HPDE6-E6E7 (cell line): ENCODE data around the gene FKBP3.
A peak's percentile ranks its signal among the peaks of the same experiment; 100 is the strongest.
"Not testable (repeated sequence)": the region's sequence is repeated elsewhere in the genome, so short reads cannot be mapped to it uniquely, and the experiment has no call there.

Experiments
- DNase-seq: peaks from one replicate; pipeline ENCODE4 v3.0.0; 2011; ENCODE audit warnings: missing footprints; ENCODE audit errors: extremely low spot score

The FKBP3 gene

GRCh38 chr14:45112896-45113781 lies 21.1 kb downstream of the FKBP3 start:
- no peak for DNase-seq

- DNase-seq: no peak
Observed at GRCh38 chr14:45104561-45104960, 29.7 kb downstream of the FKBP3 start.

- DNase-seq: no peak
Observed at GRCh38 chr14:45103806-45104205, 30.5 kb downstream of the FKBP3 start.

GRCh38 chr14:45096218-45096617 lies 38.1 kb downstream of the FKBP3 start:
- no peak for DNase-seq

GRCh38 chr14:45095143-45095542 lies 39.1 kb downstream of the FKBP3 start:
- DNase-seq: no peak

GRCh38 chr14:45094275-45094674 lies 40.0 kb downstream of the FKBP3 start:
- no peak for DNase-seq

- peak; percentile 8 for DNase-seq
Observed at GRCh38 chr14:45091710-45092109, 42.6 kb downstream of the FKBP3 start.

- peak; percentile 63 for DNase-seq
Observed at GRCh38 chr14:45089813-45090212, 44.5 kb downstream of the FKBP3 start.

GRCh38 chr14:45084946-45085346 lies 49.3 kb downstream of the FKBP3 start:
- DNase-seq: no peak

- DNase-seq: peak; percentile 93
Observed at GRCh38 chr14:45083976-45084722, 50.1 kb downstream of the FKBP3 start, which contains the start of gene PRPF39. Gene PRPF39, plus strand, starts transcription at chr14:45084116. Its CDS starts 11,124 bp downstream, at chr14:45095240.

GRCh38 chr14:45083617-45083975 lies 50.7 kb downstream of the FKBP3 start:
- DNase-seq: no peak

GRCh38 chr14:45082420-45082819 lies 51.9 kb downstream of the FKBP3 start:
- DNase-seq: no peak

GRCh38 chr14:45081096-45081495 lies 53.2 kb downstream of the FKBP3 start:
- DNase-seq: not testable (repeated sequence)

- not testable (repeated sequence) for DNase-seq
Observed at GRCh38 chr14:45080416-45080968, 53.8 kb downstream of the FKBP3 start.

- DNase-seq: no peak
Observed at GRCh38 chr14:45078323-45078722, 56.0 kb downstream of the FKBP3 start.

GRCh38 chr14:45073231-45073879 lies 60.9 kb downstream of the FKBP3 start:
- no peak for DNase-seq

GRCh38 chr14:45072126-45072525 lies 62.2 kb downstream of the FKBP3 start:
- no peak for DNase-seq

GRCh38 chr14:45070215-45070614 lies 64.1 kb downstream of the FKBP3 start:
- no peak for DNase-seq

- no peak for DNase-seq
Observed at GRCh38 chr14:45068396-45068795, 65.9 kb downstream of the FKBP3 start.

- DNase-seq: no peak
Observed at GRCh38 chr14:45066667-45067066, 67.6 kb downstream of the FKBP3 start.

- no peak for DNase-seq
Observed at GRCh38 chr14:45065956-45066355, 68.3 kb downstream of the FKBP3 start.
